ENCODE results near the gene AP1M1. TPM values are rescaled to one million over a fixed set of nuclear protein-coding genes. Genes with fewer than 3 reads are reported as not detected.

AP1M1 gene
- total RNA-seq, 1 experiment from 2014 or later, result 30.3 TPM

DNA sequence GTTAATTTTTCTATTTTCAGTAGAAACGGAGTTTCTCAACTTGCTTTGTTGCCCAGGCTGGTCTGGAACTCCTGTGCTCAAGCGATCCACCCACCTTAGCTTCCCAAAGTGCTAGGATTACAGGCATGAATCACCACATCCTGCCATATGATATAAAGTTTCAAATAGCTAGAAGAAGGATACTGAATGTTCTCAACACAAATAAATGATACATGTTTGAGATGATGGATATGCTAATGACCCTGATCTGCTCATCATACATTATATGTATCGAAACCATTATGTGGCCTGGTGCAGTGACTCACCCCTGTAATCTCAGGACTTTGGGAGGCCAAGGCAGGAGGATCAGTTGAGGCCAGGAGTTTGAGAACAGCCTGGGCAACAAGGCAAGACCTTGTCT is 35.9 kb upstream of the AP1M1 start:
- no peak overlapping the region for H3K27ac ChIP-seq (ENCODE audit: insufficient read length, low read depth, low read length)

More for the DNA sequence above, 35.9 kb upstream of the AP1M1 start:
- H4K20me1 ChIP-seq (ENCODE audit: control insufficient read depth, insufficient read depth, insufficient read length), result no peaks in the 10 kb centered on the region
- H4K5ac ChIP-seq (ENCODE audit: insufficient read length, low read depth, low read length), result no peak overlapping the region
- Mint-ChIP-seq H3K4me3 (no peak overlapping the region), H3K9me3 (no peaks in the 10 kb centered on the region), H3K4me1 (no peaks in the 10 kb centered on the region), H3K27me3 (ENCODE audit: low read depth) (no peaks in the 10 kb centered on the region; the same call in 1 of the 2 replicates), H3K36me3 (ENCODE audit: insufficient read depth in 1 of 3, low read depth in 3 of 3) (no peaks in the 10 kb centered on the region), H3K27ac (no peak overlapping the region)
- no peak overlapping the region for H3K4ac ChIP-seq (ENCODE audit: low read depth, low read length)
- H3K18ac ChIP-seq (ENCODE audit: insufficient read length, low read depth, low read length), result no peak overlapping the region
- no peak overlapping the region for H3K4me2 ChIP-seq (ENCODE audit: insufficient read depth, insufficient read length, low read length)
- H3K9ac ChIP-seq (ENCODE audit: extremely low read depth, insufficient read length, low read length), result no peak overlapping the region
- no peak overlapping the region for H2BK120ac ChIP-seq (ENCODE audit: low read depth, low read length, poor library complexity, severe bottlenecking)
- H2BK20ac ChIP-seq (ENCODE audit: low read depth, low read length, poor library complexity, severe bottlenecking), result no peak overlapping the region
- H3K4me1 ChIP-seq (ENCODE audit: insufficient read depth, low read length), result no peaks in the 10 kb centered on the region
- H2BK12ac ChIP-seq (ENCODE audit: insufficient read length, low read depth, low read length), result no peak overlapping the region
- no peak for DNase-seq
- no peaks in the 10 kb centered on the region for H3K79me1 ChIP-seq (ENCODE audit: insufficient read depth, low read depth, low read length, poor library complexity, severe bottlenecking)
- H3K23me2 ChIP-seq (ENCODE audit: insufficient read length, low read depth, low read length, poor library complexity, severe bottlenecking), result no peaks in the 10 kb centered on the region
- H3K23ac ChIP-seq (ENCODE audit: insufficient read length, low read depth, low read length), result no peak overlapping the region
- TF ChIP-seq, protein P1, sequence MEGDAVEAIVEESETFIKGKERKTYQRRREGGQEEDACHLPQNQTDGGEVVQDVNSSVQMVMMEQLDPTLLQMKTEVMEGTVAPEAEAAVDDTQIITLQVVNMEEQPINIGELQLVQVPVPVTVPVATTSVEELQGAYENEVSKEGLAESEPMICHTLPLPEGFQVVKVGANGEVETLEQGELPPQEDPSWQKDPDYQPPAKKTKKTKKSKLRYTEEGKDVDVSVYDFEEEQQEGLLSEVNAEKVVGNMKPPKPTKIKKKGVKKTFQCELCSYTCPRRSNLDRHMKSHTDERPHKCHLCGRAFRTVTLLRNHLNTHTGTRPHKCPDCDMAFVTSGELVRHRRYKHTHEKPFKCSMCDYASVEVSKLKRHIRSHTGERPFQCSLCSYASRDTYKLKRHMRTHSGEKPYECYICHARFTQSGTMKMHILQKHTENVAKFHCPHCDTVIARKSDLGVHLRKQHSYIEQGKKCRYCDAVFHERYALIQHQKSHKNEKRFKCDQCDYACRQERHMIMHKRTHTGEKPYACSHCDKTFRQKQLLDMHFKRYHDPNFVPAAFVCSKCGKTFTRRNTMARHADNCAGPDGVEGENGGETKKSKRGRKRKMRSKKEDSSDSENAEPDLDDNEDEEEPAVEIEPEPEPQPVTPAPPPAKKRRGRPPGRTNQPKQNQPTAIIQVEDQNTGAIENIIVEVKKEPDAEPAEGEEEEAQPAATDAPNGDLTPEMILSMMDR (conservative IDR thresholded peaks at IDR 0.05), result no peak
- no CpG with 5 or more reads among the region's 3 CpGs for WGBS (ENCODE audit: extremely low coverage, insufficient read length, low lambda C conversion rate)
- H2AFZ ChIP-seq (ENCODE audit: low read length), result no peak overlapping the region
- no peaks in the 10 kb centered on the region for H3K9me3 ChIP-seq (ENCODE audit: control insufficient read depth, low read depth, low read length)
- no peak overlapping the region for H3K14ac ChIP-seq (ENCODE audit: insufficient read depth, low read length)
- H3K79me2 ChIP-seq (ENCODE audit: insufficient read depth, low read length), result no peaks in the 10 kb centered on the region
- H3K56ac ChIP-seq (ENCODE audit: insufficient read length, low read depth, low read length), result no peak overlapping the region
- H3T11ph ChIP-seq (ENCODE audit: low read length), result no peak overlapping the region
- no peak overlapping the region for H2BK5ac ChIP-seq (ENCODE audit: insufficient read length, low read length)
- no peak overlapping the region for H4K91ac ChIP-seq (ENCODE audit: insufficient read length, low read depth, low read length)
- no peak overlapping the region for H4K8ac ChIP-seq (replicated peaks; ENCODE audit: insufficient read length, low read depth, low read length)
- H2BK15ac ChIP-seq (ENCODE audit: low read depth, low read length), result no peak overlapping the region
- H3K27me3 ChIP-seq (ENCODE audit: insufficient read depth, low read length), result no peaks in the 10 kb centered on the region
- no peak overlapping the region for H2AK5ac ChIP-seq (ENCODE audit: insufficient read length, low read length)

Measured in H9 (cell line).